DMS 273 treated with DMSO at 0.1 percent for 48 hours (cell line): ENCODE data around the gene ALG14.
"Not testable (repeated sequence)": the region's sequence is repeated elsewhere in the genome, so short reads cannot be mapped to it uniquely, and the experiment has no call there.

Source experiments
- DNase-seq: peaks from one replicate; lab custom pipeline; 2025; lab: John Stamatoyannopoulos, UW

ALG14 gene

DNA sequence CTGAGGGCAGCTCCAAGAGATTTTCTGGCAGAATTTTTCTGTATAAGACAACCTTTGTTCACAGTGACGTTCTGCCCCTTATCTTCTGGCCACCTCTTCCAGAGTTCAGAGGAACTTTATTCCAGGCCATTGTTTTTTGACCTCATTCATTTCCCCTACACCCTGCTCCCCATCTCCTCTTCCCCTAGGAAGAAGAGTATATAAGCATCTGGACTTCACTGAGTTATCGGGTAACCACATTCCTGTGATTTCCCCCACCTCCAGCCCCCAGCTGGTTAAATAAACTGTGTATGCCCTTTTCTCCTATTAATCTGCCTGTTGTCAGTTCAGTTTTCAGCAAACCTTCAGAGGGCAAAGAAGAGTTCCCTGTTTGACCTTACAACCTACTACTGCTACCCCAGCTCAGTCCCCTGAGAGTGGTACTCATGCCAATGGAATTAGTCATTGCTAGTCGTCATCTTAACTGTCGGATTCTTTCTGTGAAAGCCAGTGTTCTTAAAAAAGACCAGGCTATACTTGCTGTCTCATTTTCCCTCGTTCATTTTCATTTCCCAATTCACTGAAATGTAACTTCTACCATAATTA, 14.3 kb upstream of the ALG14 start:
- peak; percentile 37 for DNase-seq

DNA sequence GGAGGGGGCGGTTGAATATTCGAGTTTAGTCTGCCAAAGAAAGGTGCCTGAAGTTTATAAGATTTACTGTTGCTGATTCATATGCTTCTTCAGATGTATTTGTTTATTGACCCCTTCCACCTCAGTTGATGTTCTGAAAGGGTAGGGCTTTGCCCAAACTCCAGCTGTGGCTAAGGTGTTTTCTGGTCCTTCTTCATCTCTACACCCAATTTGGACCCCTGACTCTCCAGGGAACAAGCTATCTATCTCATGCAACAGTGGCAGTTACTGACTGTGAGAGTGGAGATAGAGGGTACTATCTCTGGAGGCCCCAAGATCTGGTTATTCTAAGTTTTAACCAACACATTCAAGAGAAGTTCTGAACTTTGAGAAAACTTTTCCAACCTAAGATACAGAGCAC, 12.6 kb upstream of the ALG14 start:
- DNase-seq: no peak

DNA sequence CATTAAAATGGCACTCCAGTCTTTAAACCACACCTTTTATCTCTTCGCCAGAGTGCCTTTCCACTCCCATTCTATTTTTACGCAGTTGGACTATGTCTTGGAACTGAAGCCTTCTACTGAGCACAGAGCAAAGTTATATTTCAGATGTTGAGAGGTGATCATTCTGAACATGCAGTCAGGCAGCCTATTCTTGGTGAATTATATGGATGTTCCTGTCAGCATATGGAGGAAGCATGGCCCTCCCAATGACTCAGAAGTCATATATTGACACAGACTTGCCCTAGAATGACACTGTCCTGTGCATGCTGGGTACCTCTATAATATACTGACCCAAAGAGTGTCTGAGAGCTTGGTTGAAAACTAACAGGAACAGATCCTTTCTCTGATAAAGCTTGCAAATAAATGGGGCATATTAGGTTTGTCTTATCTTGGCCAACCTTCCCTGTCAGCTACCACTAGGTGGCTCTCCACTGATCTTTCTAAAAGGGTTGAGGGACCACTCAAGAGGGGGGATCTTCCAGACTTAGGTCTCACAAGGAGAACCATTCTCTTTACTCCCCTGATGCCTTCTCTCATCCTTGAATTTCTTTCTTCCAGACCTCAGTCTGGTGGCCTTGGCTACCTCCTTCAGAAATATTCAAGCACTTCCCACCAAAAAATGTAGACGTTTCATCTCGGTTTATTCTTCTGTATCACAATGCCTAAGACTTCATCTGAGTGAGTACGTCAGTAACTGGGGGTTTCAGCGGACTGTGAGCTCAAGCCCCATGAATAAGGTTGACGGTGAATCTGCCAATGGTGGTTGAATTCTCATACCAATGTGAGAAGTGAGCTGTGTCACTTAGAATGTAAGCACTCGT, 11.8 kb upstream of the ALG14 start:
- no peak for DNase-seq

DNA sequence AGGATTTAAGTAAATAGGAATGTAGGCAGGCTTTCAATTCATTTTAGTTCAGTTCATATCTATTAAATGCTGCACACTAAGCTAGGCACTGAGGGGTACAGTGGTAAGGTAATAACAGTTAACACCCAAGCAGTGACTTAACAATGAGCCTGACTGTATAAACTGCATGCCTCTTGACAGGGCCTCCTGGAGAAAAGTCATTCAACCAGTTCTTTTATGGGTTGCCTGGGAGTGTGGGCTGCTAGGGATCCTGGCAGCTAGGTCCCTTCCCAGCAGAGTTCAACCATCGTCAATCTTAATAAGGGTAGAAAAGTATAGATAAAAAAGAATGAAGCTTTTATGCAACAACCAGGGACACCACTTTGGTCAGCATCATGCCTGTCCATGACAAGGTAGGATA, 8.1 kb upstream of the ALG14 start:
- no peak for DNase-seq

DNA sequence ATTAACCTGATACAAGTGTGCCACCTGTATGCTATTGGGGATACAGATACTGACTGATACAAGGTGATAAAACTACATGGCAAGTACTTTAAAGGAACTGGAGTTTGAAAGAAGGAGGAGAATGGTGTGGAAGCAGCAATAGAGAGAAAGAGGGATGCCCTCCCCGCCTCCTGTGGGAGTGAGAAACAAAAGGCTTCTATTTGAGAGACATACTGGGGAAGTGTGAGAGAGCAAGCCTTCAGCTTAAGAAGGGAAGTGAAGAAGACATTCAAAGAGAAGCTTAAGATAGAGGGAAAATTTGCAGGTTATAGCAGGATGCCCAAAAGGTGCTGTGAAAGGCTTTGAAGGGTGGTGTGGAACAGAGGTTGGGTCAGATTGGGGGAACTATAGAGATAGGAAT, 7.7 kb upstream of the ALG14 start:
- DNase-seq: no peak

DNA sequence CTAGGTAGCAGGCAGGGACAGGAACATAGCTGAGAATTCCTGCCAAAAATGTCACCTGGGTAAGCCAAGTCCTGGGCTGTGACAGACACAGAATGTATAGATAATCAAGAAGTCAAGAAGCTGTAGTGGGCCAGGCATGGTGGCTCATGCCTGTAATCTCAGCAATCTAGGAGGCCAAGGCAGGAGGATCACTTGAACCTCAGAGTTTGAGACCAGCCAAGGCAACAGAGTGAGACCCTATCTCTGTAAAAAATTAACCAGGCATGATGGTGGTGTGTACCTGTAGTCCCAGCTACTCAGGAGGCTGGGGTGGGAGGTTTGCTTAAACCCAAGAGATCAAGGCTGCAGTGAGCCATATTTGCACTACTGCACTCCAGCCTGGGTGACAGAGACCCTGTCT, 3.3 kb upstream of the ALG14 start:
- no peak for DNase-seq

DNA sequence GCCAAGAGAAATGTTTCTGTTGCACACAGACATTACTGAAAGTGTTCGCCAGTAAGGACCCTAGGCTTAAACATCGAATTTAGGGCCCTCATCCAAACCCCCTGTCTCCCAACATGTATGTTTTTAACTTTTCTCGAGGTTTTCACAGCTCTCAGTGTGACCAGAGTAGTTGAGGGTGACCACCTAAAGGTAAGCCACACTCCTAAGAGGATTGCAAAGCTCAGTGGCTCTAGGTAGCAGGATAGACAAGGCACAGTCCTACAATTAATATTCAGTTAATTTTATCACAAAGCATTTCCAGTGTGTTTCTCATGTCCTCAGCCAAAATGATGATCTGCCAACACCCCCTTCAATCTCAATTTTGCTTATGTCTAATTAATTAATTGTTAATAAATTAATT, 695 bp upstream of the ALG14 start:
- no peak for DNase-seq

DNA sequence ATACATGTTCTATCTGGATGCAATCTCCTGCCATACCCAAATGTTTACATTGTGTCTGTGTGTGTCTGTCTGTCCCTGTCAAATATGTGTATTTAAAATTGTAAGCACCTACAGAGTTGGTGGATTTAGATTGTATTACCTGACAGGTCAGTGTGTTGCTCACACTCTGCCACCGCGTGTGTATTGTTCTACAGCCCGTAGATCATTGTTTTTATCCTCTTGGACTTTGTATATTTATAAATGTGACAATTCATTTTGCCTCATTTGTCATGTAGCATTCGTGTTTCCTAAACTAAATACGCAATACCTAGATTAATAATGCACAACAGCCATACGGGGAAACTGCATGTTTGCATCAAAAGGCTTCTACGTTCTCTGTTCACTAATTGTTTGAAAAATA, 634 bp downstream of the ALG14 start:
- no peak for DNase-seq

DNA sequence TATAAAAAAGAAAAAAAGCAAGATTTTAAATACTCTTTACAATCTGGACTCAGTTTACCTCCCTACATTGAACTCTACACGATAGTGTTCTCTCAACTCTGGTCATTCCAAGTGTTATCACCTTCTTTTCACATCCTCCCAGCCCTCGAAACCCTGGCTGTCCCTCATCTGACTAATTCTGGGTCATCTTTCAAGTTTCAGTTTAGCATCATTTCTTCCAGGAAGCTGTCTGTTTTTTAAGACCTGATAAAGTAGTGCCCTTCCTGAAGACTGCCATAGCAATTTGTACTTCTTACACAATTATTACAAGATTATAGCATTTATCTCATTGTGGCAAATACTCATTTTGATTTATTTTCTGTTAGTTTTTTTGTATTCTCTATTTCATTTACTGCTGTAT, 1.2 kb downstream of the ALG14 start:
- DNase-seq: no peak

DNA sequence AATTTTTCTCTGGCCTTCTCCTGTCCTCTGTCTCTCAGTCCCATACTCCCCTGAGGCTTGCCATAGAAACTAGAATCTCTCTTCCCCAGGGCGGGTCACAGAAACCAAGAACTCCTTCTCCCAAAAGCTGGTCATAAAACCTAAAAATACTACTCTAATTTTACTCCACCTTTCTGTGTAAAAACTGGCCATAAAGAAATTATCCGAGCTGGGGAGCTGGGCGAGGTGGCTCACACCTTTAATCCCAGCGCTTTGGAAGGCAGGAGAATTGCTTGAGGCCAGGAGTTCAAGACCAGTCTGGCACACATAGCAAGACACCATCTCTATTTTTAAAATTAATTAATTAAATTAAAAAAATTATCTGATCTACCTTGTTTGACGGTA, 3.0 kb downstream of the ALG14 start:
- DNase-seq: no peak

DNA sequence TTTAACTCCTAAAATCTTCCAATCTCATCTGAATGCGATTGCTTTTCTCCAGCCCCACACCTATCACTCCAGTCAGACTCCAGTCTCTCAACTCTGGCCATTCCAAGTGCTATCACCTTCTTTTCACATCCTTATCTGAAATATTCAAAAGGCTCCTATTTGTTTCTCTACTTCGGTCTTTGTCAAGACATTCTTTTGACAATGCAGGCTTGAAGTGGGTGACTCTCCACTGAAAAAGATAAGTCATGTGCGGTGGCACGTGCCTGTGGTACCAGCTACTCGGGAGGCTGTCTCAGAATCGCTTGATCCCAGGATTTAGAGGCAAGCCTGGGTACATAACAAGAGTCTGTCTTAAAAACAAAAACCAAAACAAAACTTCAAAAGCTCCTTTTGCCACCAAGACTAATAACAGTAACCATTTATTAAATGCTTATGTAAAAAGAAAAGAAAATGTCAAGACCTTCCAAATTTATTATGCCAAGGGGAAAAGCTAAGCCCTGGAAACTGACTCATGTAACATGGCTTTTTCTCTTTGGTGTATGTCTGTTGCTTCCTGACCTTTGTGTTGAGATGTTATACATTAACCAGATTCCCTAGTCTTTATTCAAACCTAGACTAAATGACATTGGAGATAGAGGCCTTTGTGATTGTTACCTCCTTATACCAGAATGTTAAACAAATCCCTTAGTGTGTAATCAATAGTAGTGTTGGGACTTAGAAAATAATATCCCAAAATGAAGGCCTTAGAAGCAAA, 3.6 kb downstream of the ALG14 start:
- DNase-seq: no peak

DNA sequence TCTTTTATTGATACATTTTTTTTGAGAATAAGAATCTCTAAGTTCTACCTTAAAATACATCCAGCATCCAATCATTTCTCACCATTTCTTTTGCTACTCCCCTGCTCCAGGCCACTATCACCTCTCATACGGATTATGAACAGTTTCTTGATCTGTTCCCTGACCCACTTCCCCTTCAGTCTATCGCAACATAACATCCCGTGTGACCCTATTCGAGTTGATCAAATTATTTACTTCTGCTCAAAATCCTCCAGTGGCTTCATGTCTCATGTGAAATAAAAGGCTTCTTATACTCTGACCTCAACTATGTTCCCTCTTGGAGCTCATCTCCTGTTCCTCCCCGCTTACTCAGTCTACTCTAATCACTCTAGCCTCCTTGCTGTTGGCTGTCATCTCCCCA, 5.2 kb downstream of the ALG14 start:
- no peak for DNase-seq

DNA sequence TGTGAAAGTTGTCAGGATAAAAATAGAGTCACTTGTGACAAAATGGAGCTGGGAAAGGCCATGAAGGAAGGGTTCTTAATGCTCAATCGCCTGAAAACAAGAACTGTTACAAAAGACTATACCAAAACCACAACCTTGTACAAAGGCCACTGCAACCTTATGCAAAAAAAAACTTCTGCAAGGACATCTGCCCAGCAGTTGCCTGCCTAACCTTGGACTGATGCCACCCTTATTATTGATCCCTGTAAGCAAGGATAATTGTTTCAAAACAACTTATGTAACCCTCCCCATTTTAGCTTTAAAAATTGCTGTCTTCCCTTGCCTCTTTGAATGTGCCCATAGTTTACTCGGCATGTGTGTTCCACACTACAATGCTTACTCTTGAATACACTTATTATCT, 5.7 kb downstream of the ALG14 start:
- DNase-seq: no peak

DNA sequence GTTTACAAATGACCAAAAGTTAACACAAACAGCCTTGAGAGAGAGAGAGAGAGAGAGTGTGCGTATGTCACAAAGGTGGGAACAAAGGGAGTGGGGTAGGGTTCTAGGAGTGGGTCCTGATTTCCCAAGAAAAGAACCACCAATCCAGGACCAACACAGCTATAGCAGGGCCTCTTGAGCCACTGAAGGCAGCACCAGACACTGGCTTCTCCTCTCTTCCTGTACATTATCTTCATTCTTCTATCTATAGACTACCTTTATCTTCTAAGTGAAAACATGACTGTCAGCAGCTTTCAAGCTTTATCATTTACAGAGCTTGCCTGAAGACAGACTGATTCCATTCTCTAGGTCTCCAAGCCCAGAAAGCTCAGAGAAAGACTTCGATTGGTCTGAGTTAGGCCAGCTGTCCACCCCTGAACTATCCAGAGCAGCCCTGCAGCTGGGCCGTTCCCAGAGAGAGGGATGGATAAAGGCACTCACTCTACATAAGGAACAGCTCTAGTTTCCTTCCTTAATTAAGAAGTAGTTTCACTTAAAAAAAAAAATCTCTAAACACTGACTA, 11.2 kb downstream of the ALG14 start:
- DNase-seq: no peak

DNA sequence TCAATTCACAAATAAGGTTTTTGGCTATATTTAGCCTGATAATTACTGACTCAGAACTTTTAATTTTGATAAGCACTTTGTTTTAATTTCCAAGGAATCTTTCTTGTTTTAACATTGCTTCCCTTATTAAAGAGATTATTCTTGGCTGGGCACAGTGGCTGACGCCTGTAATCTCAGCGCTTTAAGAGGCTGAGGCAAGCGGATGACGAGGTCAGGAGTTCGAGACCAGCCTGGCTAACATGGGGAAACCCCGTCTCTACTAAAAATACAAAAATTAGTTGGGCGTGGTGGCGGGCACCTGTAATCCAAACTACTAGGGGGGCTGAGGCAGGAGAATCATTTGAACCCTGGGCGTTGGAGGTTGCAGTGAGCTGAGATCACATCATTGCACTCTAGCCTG, 13.8 kb downstream of the ALG14 start:
- DNase-seq: no peak

DNA sequence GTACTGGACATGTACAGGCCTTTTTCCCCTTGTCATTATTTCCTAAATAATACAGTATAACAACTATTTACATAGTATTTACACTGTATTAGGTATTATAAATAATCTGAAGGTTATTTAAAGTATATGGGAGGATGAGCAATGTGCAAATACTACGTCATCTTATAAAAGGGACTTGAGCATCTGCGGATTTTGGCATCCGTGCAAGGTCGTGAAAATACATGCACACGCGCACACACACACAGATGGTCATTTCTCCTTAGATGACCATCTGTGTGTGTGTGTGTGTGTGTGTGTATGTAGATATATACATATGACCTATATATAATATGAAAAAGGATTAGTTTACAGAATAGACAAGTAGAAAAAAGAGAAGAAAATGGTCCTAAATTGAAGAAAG, 15.4 kb downstream of the ALG14 start:
- no peak for DNase-seq

DNA sequence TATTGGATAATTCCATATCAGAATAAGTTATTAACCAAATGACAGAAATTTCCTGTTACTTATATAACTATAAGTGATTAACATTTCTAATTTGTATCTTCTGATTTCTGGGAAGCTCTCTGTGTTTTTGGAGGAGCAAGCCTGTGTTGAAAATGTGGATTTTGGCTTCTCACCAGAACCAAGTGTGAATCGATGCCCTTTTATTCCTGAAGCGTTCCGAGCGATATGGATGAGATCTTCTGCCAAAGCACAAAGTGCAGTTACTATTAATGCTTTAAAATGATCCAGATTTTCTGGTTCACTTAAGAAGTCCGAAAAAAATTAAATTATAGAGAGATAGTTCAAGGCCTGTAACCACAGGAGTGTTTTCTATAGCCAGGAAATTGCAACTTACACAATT, 22.8 kb downstream of the ALG14 start:
- DNase-seq: no peak

DNA sequence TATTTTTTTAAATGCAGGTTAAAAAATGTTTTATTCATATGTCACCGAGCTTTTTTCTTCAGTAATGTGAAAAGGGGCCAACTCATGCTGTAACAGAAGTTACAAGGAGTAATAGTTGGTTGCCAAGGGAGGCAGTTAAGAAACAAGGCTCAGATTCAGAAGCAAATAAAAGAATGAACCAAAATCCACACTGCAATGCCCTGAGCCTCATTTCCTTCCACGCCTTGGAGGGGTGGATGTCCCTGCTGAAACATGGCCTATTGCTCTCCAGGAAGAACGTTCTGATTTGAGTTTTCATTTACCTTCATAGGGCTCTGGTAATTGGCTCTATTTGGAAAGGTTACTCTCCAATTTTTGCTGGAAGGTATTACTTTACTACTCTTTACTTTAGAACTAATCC, 24.4 kb downstream of the ALG14 start:
- no peak for DNase-seq

DNA sequence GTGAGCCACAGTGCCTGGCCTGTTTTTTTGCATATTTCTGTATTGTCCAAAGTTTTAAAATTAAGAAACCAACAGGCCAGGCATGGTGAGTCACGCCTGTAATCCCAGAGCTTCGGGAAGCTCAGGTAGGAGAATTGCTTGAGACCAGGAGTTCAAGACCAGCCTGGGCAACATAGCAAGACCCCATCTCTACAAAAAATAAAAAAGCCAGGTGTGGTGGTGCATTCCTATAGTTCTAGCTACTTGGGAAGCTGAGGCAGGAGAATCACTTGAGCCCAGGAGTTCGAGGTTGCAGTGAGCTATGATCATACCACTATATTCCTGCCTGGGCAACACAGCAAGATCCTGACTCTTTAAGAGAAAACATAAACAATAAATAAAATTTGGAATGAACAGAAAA, 25.1 kb downstream of the ALG14 start:
- DNase-seq: not testable (repeated sequence)

DNA sequence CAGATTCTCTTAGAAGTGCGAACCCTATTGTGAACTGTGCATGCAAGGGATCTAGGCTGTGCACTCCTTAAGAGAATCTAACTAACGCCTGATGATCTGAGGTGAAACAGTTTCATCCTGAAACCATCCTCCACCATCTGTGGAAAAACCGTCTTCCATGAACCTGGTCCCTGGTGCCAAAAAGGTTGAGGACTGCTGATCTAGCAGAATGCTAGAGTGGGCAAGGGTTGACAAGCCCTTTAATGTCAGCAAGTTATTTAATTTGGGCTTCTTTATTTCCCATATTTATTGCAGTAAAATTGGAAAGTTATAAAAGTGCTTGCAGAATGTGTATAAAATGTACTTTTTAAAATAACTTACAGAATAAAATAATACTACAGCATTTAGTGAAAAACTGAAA, 26.4 kb downstream of the ALG14 start:
- no peak for DNase-seq

DNA sequence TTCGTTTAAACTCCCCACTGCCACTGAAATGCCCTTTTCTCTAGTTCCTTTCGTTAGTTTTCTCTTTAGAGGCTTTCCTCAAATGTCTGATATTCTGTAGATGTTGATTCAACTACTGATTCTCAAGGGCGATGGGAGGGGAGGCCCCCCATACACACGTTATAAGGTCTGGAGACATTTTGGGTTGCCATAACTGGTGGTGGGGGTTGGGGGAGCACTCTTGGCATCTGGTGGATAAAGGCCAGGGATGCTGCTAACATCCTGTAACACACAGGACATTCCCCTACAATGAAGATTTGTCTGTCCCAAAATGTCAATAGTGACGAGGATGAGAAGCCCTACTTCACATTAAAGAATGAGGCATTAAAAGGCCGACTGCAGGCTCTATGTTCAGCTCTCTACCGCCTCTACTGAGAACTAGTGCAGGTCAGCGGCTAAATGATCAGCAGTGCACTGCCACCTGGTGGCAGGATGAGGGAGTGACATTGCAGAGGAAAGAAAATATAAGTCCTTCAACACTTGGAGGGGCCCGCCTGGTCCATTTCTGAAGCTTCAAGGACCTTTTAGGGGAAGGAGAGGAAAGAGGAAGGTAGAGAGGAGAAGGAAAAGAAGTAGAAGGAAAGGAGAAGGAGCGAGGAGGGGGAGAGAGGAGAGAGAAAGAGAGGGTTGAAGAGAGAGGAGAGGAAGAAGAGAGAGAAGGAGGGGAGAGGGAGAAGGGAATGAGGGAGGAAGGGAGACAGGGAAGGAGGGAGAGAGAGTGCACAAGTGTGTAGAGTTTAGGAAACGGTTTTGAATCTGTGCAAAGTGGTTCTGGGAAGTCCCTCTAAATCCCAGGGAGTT, 29.4 kb downstream of the ALG14 start:
- peak; percentile 74 for DNase-seq

DNA sequence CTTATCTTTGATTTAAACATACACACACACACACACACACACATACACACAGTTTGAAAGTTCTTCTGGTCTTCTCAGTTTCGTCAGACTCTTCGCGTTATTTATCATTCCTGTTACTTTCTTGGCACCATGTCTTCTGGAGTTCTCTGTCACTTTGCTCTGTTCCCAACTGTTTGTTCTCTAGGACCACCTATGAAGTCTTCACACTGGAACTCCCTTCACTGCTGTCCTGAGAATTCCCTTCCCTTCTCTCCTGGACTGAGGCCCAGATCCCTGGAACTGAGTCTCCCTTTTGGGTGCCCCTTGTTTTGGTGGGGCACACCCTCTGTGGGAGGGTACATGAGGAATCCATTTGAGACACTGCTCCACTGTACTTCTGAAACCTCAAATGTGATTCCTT, 30.5 kb downstream of the ALG14 start:
- no peak for DNase-seq
